Bronchial epithelial cell (primary cell): ENCODE data around the gene STH. TPM values are rescaled to one million over a fixed set of nuclear protein-coding genes. Genes with fewer than 3 reads are reported as not detected.

ENCODE experiments used
- DNase-seq: peaks from one replicate; pipeline ENCODE4 v3.0.0-alpha.2; 2010; ENCODE audit warnings: low read depth
- FAIRE-seq: peaks from 2 replicates; lab custom pipeline; 2011; peaks lifted over from hg19 to GRCh38; lab: Jason Lieb, UNC
- H3K27me3 ChIP-seq: 2 replicates; pipeline ENCODE4 v1.5.1; 2011; ENCODE audit warnings: low read length; ENCODE audit not compliant: control insufficient read depth, insufficient read depth
- H3K36me3 ChIP-seq: 2 replicates; pipeline ENCODE4 v1.5.1; 2011; ENCODE audit warnings: low read length; ENCODE audit not compliant: control insufficient read depth, insufficient read depth
- H3K4me3 ChIP-seq: 2 replicates; pipeline ENCODE4 v1.5.1; 2011; ENCODE audit warnings: mild to moderate bottlenecking, low read depth, low read length, control low read depth
- CTCF ChIP-seq: IDR thresholded peaks from 2 replicates; pipeline ENCODE4 v1.5.1; 2011; ENCODE audit warnings: mild to moderate bottlenecking, moderate library complexity, low read length, control low read depth, inconsistent platforms; ENCODE audit not compliant: insufficient read depth, severe bottlenecking
- total RNA-seq: library from RNA; depleted of rRNA; stranded (reverse); fragments of >200 nt; gene quantifications from 2 replicates; pipeline ENCODE4 v1.2.1, GENCODE V29; 2014

The STH gene
- total RNA-seq, 1 donor from 2014 or later, result not detected

- FAIRE-seq (no peak), DNase-seq (no peak)
- Histone ChIP-seq H3K27me3 (peaks cover 2% of the 10 kb centered on the region), H3K4me3 (no peak overlapping the region), H3K36me3 (no peaks in the 10 kb centered on the region)
- TF ChIP-seq CTCF, result no peak
Measured at GRCh38 chr17:45958307-45958706, 40.7 kb upstream of the STH start.

DNA sequence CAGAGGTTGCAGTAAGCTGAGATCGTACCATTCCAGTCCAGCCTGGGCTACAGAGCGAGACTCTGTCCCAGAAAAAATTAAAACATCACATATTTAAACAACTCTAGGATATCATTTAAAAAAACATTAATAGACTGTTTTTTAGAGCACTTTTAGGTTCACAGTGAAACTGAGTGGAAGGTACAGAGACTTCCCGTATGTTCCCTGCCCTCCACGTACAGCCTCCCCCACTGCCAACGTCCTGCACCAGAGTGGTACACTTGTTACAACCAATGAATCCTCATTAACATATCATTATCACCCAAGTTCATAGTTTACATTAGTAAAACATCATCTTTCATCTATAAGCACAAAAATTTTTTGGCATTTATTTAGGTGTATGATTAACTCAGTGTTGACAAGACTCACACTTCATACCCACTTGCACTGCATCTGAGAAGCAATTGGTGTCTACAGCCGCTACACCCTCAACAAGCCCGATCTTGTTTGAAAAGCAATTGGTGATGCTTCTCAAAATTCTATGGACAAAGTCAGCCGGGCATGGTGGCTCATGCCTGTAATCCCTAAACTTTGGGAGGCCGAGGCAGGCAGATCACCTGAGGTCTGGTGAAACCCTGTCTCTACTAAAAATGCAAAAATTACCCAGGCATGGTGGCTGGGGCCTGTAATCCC, 39.9 kb upstream of the STH start:
- Histone ChIP-seq H3K36me3 (no peaks in the 10 kb centered on the region), H3K27me3 (peaks cover 3% of the 10 kb centered on the region), H3K4me3 (no peak overlapping the region)
- TF ChIP-seq CTCF, result no peak
- FAIRE-seq (peak; percentile 13), DNase-seq (peak; percentile 62)

GRCh38 chr17:45960311-45960710, 38.7 kb upstream of the STH start:
- Histone ChIP-seq H3K36me3 (no peaks in the 10 kb centered on the region), H3K4me3 (no peak overlapping the region), H3K27me3 (peaks cover 3% of the 10 kb centered on the region)
- no peak for TF ChIP-seq CTCF
- DNase-seq (no peak), FAIRE-seq (no peak)

DNA sequence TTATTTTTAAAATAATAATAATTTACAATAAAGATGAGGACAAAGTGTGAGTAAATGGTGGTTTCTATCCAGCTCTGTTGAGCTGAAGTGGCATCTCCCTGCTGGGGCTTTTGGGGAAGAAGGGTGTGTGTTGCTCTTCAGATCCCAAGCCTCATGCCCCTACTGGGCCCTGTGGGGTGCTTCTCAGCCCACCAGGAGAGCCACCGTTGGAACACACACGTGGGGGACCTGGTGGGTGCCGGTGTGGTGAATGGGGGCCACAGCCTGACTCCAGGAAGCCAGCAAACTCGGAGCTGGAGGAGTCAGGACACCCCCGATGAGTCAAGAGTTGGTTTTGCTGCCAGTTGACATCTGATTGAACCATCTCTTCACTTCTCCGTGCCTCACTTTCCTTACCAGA, 37.8 kb upstream of the STH start:
- TF ChIP-seq CTCF, result no peak

GRCh38 chr17:45962221-45962972, 36.7 kb upstream of the STH start:
- peaks cover 14% of the 10 kb centered on the region for H3K27me3 ChIP-seq
- no peak for TF ChIP-seq CTCF
- FAIRE-seq, result no peak

More for the DNA sequence above, 37.8 kb upstream of the STH start:
- Histone ChIP-seq H3K4me3 (no peak overlapping the region), H3K36me3 (no peaks in the 10 kb centered on the region), H3K27me3 (peaks cover 7% of the 10 kb centered on the region)
- no peak for FAIRE-seq
- DNase-seq, result no peak

More at GRCh38 chr17:45962221-45962972, 36.7 kb upstream of the STH start:
- H3K36me3 ChIP-seq, result no peaks in the 10 kb centered on the region
- H3K4me3 ChIP-seq, result no peak overlapping the region
- DNase-seq, result no peak
